GM12801 (cell line): ENCODE measurements around the gene CYP24A1.

ENCODE experiments used
- TF ChIP-seq, protein P1 (sequence below): IDR thresholded peaks from one replicate; pipeline ENCODE4 v1.5.1; 2011; ENCODE audit warnings: control low read depth; ENCODE audit not compliant: insufficient read length; ENCODE audit errors: extremely low read depth

The CYP24A1 gene

DNA sequence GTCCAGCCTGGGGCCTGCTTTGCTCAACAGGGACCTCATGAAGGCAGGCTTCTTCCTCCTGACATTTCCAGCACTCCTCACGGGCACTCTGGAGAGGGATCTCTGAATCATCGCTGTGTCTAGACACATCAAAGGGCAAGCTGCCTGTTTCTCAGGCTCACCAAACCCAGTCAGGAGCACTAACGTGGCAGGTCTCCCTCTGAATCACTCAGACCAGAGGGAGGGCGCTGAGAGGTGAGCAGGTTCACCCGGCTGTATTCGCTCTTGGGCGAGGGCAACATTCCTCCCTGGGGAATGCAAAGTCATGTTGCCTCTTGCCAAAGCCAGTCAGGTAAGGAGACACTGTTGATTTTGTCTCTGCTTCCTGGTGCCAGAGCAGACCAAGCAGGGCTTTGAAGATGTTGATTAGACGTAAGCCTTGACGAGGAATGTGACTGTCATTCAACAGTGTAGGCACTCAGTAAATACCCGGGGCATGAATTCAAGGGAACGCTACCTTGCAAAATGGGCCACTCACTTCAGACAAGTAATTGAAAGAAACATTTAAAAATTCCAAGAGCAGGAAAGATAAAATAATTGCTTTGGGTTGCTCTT is 50.1 kb downstream of the CYP24A1 start:
- TF ChIP-seq, protein P1, sequence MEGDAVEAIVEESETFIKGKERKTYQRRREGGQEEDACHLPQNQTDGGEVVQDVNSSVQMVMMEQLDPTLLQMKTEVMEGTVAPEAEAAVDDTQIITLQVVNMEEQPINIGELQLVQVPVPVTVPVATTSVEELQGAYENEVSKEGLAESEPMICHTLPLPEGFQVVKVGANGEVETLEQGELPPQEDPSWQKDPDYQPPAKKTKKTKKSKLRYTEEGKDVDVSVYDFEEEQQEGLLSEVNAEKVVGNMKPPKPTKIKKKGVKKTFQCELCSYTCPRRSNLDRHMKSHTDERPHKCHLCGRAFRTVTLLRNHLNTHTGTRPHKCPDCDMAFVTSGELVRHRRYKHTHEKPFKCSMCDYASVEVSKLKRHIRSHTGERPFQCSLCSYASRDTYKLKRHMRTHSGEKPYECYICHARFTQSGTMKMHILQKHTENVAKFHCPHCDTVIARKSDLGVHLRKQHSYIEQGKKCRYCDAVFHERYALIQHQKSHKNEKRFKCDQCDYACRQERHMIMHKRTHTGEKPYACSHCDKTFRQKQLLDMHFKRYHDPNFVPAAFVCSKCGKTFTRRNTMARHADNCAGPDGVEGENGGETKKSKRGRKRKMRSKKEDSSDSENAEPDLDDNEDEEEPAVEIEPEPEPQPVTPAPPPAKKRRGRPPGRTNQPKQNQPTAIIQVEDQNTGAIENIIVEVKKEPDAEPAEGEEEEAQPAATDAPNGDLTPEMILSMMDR = no peak

DNA sequence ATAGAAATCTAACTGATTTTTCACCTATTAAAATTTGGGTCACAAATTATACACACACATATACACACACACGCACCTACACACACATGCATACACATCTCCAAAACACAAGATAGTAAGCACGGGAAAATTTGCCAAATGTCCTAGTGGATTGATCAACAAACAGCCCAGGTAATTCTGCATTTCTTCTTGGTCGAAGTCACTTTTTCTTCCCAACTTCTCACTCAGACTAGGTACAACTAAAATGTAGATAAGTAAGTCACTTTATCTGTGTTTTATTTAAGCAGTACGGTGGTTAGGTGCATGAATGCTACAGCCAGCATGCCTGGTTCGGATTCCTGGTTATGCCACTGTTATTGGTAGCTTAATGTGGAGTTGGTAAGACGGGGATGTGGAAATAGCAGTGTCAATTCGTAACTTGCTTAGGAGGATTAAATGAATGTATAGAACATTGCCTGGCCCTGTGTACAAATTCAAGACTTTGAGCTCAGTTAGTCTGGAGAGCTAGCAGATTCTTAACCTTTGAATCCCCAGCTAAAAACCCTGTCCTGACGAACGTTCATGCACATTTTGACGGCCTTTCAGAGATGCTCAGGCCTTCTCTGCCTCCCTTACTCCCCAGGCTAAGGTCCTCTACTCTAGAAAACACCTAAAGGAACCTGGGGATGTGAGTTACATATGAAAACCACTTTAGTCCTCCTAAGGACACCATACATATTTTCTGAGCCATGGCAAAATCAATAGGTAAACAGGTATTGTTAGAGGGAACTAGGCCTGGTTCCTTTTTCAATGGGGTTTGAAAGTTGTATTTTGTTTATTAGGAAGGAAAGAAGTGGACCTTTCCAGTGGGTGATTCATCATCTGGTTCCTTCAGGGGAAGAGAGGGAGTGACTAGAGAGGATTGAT is 50.9 kb downstream of the CYP24A1 start:
- TF ChIP-seq, protein P1 = no peak

DNA sequence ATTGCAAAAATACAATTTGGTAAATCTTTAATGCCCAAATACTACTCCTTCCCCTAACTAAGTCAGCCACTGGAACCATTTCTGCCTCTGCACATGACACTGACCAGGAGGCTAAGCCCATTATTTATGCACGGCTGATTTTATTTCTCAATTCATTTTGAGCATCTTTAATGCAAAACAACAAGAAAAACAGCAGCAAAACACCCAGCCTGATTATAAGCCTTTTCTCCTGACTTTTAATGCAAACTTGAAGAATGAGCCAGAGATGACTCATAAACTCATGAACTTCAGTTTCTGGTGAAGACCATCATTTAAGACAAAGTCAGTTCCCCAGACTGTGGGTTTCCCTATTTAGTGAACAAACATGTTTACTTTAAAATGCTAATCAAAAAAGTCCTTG is 51.6 kb downstream of the CYP24A1 start:
- TF ChIP-seq, protein P1 = no peak

DNA sequence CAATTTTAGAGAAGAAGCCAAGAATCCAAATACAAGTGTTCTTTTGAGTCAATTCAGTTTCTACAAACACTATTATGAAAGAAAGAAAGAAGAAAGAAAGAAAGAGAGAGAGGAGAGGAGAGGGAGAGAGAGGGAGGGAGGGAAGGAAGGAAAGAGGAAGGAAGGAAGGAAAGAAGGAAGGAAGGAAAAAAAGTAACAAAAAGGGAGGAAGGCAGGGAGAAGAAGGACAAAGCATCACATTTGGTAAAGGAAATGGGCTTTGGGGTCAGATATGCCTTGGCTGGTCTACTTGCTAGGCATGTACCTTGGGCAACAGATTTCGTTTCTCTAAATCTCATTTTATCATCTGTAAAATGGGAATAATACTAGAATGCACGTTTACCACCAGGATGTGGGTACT is 54.0 kb downstream of the CYP24A1 start:
- TF ChIP-seq, protein P1 = no peak

DNA sequence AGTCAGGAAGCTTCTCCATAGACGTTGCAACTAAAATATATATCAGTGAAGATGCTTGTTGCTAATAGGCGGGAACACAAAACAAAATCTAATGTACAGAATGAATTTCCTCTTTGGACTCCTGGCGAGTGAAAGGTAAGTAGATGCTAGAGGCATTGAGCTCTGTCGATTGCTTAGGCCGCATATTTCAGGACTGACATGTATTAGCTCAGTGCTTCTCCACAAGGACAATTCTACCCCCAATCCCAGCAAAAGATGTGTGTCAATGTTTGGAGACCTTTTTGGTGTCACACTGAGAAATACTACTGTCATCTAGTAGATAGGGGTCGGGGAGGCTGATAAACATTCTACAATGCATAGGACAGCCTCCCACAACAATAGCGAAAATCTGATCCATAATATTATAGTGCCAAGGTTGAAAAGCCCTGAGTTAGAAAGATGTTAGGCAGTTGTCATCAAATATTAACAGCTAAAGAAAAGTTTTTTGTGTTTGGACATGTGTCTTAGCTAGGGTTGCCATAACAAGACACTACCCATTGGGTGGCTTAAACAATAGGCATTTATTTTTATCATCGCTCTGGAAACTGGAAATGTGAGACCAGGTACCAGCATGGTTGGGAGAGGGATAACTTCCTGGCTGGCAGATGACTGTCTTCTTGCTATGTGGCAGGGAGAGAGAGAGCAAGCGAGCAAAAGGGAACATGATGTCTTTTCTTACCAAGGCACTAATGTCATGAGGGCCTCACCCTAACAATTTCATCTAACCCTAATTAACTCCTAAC is 55.4 kb downstream of the CYP24A1 start:
- TF ChIP-seq, protein P1 = no peak

DNA sequence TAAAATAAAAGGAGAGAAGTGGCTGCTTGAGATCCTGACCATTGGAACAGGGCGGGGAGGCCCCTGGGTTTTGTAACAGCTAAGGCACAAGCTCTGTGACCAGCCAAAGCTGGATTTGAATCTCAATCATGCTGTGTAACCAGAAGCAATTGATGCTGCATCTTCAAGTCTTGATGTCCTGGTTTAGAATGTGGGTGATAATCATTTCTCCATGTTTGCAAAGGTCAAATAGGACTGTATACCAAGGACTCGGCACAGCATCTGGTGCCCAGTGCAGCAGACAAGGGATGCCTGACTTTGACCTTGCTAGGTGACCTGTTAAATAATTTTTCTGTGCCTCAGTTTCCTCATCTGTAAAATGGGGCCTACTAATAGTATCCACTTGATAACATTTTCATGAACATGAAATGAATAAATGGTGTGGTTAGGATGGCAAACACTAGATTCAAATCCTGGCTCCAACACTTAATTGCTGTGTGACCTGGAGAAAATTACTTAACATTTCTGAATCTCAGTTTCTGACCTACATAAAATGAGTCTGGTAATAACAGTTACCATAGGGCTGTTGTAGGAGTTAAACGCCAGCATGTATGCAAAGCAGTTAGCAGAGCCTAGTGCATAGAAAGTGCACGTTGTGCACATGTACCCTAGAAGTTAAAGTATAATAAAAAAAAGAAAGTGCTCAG is 57.1 kb downstream of the CYP24A1 start:
- TF ChIP-seq, protein P1 = no peak
